Parathyroid adenoma (tissue), 2 donors: ENCODE data around the gene CDPF1.
"Not testable (repeated sequence)": the region's sequence is repeated elsewhere in the genome, so short reads cannot be mapped to it uniquely, and the experiment has no call there.

Experiments
- H2AFZ ChIP-seq: fragments of 300-600 bp; sonication (generic); one replicate; pipeline ENCODE4 v1.7.0; 2017; ENCODE audit warnings: antibody characterized with exemption, mild to moderate bottlenecking
- H3K27ac ChIP-seq: fragments of 300-600 bp; sonication (generic); one replicate; pipeline ENCODE4 v1.7.0; 2017
- H3K27me3 ChIP-seq: fragments of 300-600 bp; sonication (generic); one replicate; pipeline ENCODE4 v1.7.0; 2017; ENCODE audit warnings: low read length; ENCODE audit not compliant: control insufficient read depth, insufficient read depth
- H3K36me3 ChIP-seq: fragments of 300-600 bp; sonication (generic); one replicate; pipeline ENCODE4 v1.7.0; 2017; ENCODE audit warnings: low read length; ENCODE audit not compliant: control insufficient read depth, insufficient read depth
- H3K4me1 ChIP-seq: fragments of 300-600 bp; sonication (generic); one replicate; pipeline ENCODE4 v1.7.0; 2017; ENCODE audit warnings: control low read depth
- H3K4me2 ChIP-seq: fragments of 300-600 bp; sonication (generic); one replicate; pipeline ENCODE4 v1.7.0; 2017; ENCODE audit warnings: low read length
- H3K4me3 ChIP-seq: fragments of 300-600 bp; sonication (generic); one replicate; pipeline ENCODE4 v1.7.0; 2017; ENCODE audit warnings: low read depth, low read length
- H3K79me2 ChIP-seq: fragments of 300-600 bp; sonication (generic); one replicate; pipeline ENCODE4 v1.7.0; 2017; ENCODE audit warnings: control low read depth
- H3K9ac ChIP-seq: fragments of 300-600 bp; sonication (generic); one replicate; pipeline ENCODE4 v1.7.0; 2017; ENCODE audit warnings: mild to moderate bottlenecking
- H3K9me3 ChIP-seq: fragments of 300-600 bp; sonication (generic); one replicate; pipeline ENCODE4 v1.7.0; 2017; ENCODE audit warnings: low read length; ENCODE audit not compliant: control insufficient read depth
- TF ChIP-seq, protein P1 (sequence below): fragments of 300-600 bp; sonication (generic); IDR thresholded peaks from one replicate; pipeline ENCODE4 v1.7.0; 2017; ENCODE audit warnings: antibody characterized with exemption, mild to moderate bottlenecking
- donor health status: primary hyperparathyroidism.

Gene CDPF1

DNA sequence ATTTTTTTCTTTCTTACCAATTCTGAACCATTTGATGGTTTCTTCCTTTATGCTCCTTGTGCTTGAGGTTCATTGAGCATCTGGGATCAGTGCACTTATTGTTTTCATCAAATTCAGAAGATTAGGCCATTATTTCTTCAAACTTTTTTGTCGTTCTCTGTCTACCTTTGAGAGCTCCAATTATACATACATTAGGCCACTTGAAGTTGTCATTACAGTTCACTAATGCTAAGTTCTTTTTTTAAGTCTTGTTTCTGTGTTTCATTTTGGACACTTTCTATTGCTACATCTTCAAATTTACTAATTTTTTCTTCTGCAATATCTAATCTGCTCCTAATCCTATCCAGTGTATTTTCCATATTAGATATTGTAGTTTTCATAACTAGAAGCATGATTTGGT is 40.8 kb downstream of the CDPF1 start:
- no peak overlapping the region for H3K4me3 ChIP-seq

DNA sequence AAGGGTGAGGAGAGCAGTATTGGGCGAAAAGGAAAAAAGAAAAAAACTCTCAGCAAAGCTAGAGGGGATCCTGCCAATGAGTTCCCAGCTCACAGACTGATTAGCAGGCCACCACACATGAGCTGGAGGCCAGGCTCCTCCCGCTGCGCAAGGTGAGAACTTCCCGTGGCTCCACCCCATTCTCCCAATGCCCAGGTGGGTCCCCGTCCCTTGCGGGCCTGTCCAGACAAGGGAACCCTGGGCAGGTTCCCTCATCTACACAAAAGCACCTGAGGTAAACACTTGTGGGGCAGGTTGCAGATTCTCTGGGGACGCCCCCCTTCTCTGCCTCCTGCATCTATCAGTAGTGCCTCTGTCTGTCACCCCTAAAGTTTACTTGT is 46.5 kb downstream of the CDPF1 start:
- H3K9ac ChIP-seq = no peak overlapping the region
- no peak overlapping the region for H3K4me2 ChIP-seq
- H3K36me3 ChIP-seq = no peaks in the 10 kb centered on the region
- no peaks in the 10 kb centered on the region for H3K9me3 ChIP-seq
- H3K79me2 ChIP-seq = no peaks in the 10 kb centered on the region
- no peak overlapping the region for H3K4me3 ChIP-seq
- TF ChIP-seq, protein P1, sequence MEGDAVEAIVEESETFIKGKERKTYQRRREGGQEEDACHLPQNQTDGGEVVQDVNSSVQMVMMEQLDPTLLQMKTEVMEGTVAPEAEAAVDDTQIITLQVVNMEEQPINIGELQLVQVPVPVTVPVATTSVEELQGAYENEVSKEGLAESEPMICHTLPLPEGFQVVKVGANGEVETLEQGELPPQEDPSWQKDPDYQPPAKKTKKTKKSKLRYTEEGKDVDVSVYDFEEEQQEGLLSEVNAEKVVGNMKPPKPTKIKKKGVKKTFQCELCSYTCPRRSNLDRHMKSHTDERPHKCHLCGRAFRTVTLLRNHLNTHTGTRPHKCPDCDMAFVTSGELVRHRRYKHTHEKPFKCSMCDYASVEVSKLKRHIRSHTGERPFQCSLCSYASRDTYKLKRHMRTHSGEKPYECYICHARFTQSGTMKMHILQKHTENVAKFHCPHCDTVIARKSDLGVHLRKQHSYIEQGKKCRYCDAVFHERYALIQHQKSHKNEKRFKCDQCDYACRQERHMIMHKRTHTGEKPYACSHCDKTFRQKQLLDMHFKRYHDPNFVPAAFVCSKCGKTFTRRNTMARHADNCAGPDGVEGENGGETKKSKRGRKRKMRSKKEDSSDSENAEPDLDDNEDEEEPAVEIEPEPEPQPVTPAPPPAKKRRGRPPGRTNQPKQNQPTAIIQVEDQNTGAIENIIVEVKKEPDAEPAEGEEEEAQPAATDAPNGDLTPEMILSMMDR = no peak
- no peaks in the 10 kb centered on the region for H3K4me1 ChIP-seq
- H2AFZ ChIP-seq = no peak overlapping the region
- no peak overlapping the region for H3K27ac ChIP-seq
- H3K27me3 ChIP-seq = no peaks in the 10 kb centered on the region

More for the DNA sequence above, 40.8 kb downstream of the CDPF1 start:
- no peaks in the 10 kb centered on the region for H3K4me1 ChIP-seq
- H3K9ac ChIP-seq = no peak overlapping the region
- no peak overlapping the region for H2AFZ ChIP-seq
- H3K36me3 ChIP-seq = no peaks in the 10 kb centered on the region
- no peak overlapping the region for H3K27ac ChIP-seq
- no peak overlapping the region for H3K4me2 ChIP-seq
- TF ChIP-seq, protein P1 = no peak
- H3K27me3 ChIP-seq = no peaks in the 10 kb centered on the region
- H3K9me3 ChIP-seq = no peaks in the 10 kb centered on the region
- H3K79me2 ChIP-seq = no peaks in the 10 kb centered on the region

DNA sequence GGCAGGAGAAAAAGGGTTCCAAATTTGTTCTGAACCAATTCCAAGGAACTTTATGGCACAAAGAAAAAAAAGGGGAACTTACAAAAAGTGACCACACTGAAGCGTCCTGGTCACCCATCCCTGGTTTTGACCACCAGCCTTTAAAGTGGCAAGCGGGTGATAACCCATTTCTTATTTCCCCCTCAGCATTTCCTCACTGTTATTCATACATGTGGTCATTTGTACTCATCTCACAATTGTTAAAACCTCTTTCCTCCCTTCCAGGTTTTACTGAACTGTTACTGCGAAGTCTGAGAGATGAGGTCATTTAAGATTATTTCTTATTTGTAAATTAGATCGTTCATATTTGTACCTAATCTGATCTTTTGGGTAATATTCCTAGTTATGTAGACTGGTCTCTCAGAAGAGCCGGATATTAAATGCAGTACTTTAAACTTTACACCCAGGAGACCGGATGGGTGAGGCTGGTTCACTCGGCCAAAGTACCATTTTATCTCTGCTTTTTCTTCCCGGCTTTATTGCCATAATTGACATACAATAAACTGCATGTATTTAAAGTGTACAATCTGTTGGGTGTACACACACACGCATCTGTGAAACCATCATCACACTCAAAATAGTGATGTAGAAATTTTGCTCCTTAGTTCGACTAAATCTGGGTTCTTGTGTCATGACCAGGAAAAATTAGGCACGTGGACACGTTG is 47.0 kb downstream of the CDPF1 start:
- no peaks in the 10 kb centered on the region for H3K27me3 ChIP-seq
- TF ChIP-seq, protein P1 = no peak
- H3K4me1 ChIP-seq = no peaks in the 10 kb centered on the region
- H3K9me3 ChIP-seq = no peaks in the 10 kb centered on the region
- H3K36me3 ChIP-seq = no peaks in the 10 kb centered on the region
- no peak overlapping the region for H3K4me2 ChIP-seq
- H3K79me2 ChIP-seq = no peaks in the 10 kb centered on the region
- no peak overlapping the region for H2AFZ ChIP-seq
- H3K9ac ChIP-seq = no peak overlapping the region
- H3K4me3 ChIP-seq = no peak overlapping the region
- no peak overlapping the region for H3K27ac ChIP-seq

DNA sequence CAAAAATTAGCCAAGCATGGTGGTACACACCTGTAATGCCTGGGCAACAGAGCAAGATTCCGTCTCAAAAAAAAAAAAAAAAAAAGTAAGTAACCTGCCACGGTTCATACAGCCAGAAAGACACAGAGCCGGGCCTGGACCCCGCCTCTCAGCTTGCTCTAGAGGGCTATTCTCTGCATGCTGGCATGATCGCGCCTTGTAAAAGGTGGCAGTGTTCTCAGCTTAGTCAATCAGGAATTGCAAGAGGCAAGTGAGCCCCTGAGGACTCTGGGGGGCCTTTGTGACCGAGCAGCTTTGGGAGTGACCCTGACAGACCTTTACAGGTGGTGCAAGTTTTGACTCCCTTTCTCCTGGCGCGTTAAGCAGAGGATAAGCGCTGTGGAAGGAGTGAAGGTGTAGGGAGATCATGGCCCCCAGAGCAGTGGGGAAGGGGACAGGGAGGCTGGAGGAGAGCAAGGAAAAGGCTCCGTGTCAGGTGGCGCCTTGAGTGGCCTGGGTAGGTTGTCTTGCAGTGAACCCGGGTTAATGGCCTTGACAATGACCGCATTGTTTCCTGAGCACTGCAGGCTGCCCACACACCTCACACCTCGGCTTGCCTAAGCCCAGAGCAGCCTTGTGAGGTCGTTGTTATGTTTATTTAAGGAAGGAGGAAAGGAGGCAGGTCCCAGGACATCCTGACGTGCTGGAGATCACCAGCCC is 48.9 kb downstream of the CDPF1 start:
- Histone ChIP-seq H3K9ac (no peak overlapping the region), H3K79me2 (no peaks in the 10 kb centered on the region), H3K4me1 (no peaks in the 10 kb centered on the region)

DNA sequence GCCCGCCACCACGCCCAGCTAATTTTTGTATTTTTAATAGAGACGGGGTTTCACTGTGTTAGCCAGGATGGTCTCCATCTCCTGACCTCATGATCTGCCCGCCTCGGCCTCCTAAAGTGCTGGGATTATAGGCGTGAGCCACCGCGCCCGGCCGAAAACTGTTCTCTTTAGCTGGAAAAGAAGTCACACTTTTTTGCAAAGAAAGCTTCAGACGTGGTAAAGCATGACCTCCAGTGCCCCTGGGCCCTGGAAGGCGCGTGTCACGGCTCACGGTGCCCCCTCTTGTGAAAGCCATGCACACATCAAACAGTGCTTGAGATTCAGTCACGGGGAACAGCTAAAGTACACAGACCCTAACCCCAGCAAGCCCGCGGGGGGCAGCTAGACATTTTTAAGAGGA is 51.3 kb downstream of the CDPF1 start:
- H3K79me2 ChIP-seq, H3K4me1 ChIP-seq, H3K36me3 ChIP-seq, H2AFZ ChIP-seq, H3K9ac ChIP-seq, H3K27ac ChIP-seq, H3K4me2 ChIP-seq, H3K9me3 ChIP-seq, H3K27me3 ChIP-seq, H3K4me3 ChIP-seq: not testable (repeated sequence)

More for the DNA sequence above, 48.9 kb downstream of the CDPF1 start:
- Histone ChIP-seq H2AFZ (no peak overlapping the region), H3K27me3 (no peaks in the 10 kb centered on the region), H3K36me3 (no peaks in the 10 kb centered on the region), H3K4me3 (no peak overlapping the region), H3K9me3 (no peaks in the 10 kb centered on the region), H3K27ac (no peak overlapping the region), H3K4me2 (no peak overlapping the region)
- TF ChIP-seq, protein P1 = no peak
